NCI-H460 (cell line): ENCODE data around the gene FHL5. TPM values are rescaled to one million over a fixed set of nuclear protein-coding genes. Genes with fewer than 3 reads are reported as not detected.
"Not testable (repeated sequence)": the region's sequence is repeated elsewhere in the genome, so short reads cannot be mapped to it uniquely, and the experiment has no call there.

Experiments
- DNase-seq: peaks from one replicate; pipeline ENCODE4 v3.0.0-alpha.2; 2016; ENCODE audit warnings: low read depth; ENCODE audit errors: extremely low read depth
- total RNA-seq: library from RNA; depleted of rRNA; stranded (reverse); fragments of >200 nt; shearing (Covaris generic); gene quantifications from 2 replicates; pipeline ENCODE4 v1.2.3, GENCODE V29; 2014

FHL5 gene
- total RNA-seq, 1 experiment from 2014 or later = not detected

DNA sequence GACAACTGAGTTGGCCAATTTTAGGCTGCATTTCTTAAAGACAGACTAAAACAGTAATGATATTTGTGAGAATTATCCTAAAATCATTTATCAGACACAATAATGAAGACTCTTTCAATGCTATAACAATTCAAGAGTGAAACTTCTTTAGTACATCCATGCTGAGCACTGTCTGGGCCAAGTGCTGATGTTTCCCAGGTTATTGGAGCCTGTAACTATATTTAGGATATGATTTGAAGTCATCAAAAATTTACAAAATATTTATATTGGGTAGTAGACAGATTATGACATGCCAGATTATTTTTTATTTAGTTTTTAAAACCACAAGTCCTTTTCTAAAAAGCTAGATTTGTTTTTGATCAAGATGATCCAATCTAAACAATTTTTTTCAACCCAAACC lies 45.1 kb downstream of the FHL5 start:
- DNase-seq = no peak

DNA sequence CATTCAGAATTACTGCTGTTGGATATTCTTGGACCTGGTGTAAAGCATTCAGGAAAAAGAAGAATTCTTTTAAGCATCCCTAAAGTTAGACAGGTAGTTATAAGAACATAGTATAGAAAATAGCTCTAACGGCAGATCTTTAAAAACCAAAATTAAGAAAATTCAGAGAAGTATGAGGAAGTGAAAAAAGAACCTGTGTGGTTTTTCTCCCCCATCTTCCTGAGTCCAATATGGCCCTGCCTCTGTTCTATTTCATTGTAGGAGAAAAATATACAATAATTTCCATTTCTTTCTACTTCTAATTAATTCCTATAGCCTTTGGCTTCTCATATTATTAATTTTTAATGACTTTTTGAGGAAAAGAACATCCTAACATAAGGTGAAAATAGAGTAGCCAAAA lies 47.1 kb downstream of the FHL5 start:
- no peak for DNase-seq

DNA sequence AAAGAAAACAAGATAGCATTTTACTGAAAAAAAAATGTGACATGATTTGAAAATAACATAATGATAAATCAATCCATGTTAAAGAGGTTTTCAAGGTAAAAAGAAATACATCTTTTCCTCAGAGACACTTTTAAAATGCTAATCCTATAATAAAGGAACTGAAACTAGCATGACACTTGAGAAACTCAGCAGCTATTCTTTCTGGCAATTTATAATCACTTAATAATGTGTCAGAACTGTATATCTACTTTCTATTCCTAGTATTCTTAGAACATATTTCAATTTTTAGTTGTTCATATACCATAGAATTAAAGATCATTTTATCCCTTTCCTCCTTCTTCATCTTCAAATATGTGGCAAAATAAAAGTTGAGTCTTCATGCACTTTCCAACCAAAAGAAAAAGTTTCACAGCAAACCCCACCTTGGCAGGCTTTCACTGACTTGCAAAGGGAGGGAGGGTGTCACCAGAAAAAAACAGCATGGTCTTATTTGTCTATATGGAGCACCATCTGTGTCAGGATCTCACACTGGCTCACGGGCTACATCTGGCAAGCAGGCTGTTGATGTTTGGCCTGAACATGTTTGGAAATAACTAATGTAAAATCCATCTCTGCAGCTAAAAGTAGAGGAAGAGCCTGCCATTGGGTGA lies 48.5 kb downstream of the FHL5 start:
- no peak for DNase-seq

DNA sequence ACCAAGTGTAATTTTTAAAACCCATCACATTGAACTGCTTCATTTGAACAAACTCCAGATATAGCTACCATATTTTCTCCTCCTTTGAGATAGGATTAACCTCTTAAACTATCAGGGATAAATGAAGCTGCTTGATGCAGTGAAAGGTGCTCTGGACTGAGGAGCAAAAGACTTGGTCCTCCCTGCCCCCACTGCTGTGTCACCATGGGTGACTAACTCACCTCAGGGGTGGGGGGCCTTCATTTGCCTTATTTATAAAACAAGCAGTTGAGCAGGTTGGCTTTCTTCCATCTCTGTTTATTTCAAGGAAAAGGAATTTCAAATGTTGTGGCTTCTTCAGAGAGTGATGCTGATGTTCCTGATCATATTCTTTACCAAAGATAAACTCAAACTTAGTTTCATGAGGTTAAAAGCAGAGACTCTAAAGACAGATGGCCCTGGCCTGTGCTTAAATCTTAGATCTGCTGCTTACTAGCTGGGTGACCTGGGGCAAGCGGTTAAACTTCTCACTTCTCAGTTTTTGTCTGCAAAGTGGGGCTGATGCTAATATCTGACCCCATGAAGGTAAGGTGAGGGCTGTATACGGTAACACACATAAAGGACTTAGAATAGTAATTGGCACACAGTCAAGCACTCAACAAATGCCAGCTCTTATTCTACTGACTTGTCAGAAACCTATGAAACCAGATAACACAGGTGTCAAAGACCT lies 50.5 kb downstream of the FHL5 start:
- no peak for DNase-seq

DNA sequence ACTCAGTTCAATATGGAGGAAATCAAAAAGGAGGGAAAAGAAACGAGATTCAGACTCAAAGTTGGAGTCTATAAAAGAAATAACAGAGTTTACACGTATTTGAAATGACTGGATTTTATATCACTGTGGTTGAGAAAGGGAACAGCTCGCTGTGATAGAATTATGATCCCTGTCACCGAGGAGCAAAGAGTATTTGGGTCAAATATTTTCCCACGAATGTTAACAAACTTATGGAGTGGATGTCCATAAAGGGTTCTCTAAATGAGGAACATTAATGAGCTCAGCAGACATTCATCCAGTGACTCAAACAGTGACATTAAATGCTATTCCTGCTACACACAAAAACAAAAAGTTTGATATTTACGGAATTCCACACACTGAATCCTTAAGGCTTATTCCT lies 57.9 kb downstream of the FHL5 start:
- DNase-seq = no peak

DNA sequence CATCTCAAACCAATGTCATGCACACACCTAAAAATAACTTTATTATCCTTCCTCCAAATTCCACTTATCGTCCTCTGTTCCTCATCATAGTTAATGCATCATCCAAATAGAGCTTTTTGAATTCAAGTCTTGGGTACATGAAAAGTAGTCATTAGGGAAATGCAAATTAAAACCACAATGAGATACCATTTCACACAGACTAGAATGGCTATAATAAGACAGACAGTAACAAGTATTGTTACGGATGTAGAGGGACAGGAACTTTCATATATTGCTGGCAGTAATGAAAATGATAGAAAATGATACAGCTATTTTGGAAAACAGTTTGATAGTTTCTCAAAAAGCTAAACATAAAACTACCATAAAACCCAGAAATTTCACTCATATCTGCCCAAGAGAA lies 59.1 kb downstream of the FHL5 start:
- no peak for DNase-seq

DNA sequence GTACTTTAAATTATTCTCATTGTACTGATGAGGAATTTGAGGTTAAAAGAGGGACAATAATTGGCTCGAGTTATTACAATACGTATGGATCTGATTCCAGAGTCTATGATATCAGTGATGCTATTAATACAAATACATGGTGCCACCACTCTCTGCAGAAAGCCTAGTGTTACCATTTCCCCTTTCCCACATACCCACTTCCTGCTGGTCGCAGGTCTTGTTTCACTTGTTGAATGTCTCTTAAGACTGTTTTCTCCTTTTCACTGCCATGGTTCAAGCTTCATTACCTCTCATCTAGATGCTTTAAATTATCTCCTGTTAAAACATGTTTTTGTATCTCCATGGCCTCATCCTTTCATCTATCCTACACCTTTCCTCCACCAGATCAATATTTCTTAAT lies 62.0 kb downstream of the FHL5 start:
- no peak for DNase-seq

DNA sequence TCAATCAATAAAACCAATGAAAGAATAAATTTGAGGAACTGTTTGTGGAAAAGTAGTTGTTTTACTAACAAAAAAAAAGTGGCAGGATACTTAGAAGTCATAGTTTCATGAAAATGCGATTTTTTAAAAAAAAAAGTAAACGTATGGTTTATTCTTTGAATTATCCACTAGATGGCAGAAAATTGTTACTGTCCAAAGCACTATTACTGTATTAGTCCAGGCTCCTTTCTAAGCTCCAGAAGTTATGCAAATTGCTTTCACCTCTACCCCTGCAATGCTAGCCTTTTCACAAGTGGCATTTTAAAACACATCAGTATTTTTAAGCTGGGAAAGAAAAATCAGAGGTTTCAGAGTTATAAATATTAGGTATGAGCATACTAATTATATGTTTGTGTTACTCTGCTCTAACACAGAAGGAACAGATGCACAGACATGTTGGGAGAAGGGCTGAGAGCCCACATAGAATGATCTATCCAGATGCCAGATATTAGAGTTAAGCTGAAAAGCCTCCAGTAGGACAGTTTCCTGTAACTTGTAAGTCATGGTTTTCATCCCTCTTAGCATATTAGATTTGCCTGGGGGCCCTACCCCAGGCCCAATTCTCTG lies 63.9 kb downstream of the FHL5 start:
- DNase-seq = peak; percentile 19

DNA sequence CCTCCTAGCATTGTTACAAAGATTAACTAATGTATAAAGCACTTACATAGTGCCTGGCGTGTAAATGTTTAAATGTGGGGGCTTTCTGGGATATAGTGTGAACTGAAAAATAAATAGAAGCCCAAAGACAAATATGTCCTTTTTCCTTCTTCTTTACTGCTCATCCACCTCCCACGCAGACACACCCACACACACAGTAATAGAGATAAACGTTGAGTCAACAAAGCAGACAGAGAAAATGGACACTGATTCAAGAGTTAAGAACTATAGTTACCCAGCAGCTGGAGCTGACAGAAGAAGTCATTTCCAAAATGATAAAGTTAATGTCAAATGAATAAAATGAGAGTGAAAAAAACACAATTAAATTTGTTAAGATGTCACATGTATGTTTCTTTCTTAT lies 68.3 kb downstream of the FHL5 start:
- no peak for DNase-seq

DNA sequence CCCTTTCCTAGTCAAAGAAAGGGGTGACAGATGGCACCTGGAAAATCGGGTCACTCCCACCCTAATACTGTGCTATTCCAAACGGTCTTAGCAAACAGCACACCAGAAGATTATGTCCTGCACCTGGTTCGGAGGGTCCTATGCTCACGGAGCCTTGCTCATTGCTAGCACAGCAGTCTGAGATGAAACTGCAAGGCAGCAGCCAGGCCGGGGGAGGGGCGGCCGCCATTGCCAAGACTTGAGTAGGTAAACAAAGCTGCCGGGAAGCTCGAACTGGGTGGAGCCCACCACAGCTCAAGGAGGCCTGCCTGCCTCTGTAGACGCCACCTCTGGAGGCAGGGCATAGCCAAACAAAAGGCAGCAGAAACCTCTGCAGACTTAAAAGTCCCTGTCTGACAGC lies 75.1 kb downstream of the FHL5 start:
- not testable (repeated sequence) for DNase-seq

DNA sequence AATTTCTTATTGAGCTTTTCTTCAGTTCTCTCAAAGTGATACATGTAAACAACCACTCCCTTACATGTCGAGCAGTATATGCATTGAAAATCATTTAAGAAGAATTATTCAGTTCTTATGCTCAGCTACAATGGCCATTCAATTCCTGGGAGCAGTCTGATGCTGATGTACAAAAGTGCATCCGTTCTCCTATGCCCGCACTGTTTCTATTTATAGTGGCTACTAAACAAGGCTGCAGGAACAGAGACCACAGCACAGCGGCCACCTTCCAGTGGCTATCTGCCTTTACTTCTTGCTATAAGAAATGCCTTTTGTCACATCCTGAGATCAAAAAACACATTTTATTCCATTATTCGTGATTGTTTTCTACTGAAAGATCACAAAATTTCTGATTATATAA lies 82.2 kb downstream of the FHL5 start:
- no peak for DNase-seq

DNA sequence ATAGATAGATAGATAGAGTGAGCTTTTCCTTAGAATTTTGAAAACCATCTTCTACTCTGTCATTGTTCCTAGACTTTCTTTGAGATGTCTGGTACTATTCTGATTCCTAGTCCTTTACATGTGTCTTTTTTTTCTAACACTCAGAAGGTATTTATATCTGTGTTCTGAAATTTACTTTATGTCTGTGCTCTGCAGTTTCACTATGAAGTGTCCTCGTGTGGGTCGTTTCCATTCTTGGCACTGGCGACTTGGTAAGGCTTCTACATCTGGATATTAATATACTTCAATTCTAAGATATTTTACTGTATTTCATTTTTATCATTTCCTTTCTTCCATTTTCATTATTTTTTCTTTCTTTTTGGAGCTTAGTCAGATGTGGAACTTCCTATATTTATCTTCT lies 87.0 kb downstream of the FHL5 start:
- no peak for DNase-seq

DNA sequence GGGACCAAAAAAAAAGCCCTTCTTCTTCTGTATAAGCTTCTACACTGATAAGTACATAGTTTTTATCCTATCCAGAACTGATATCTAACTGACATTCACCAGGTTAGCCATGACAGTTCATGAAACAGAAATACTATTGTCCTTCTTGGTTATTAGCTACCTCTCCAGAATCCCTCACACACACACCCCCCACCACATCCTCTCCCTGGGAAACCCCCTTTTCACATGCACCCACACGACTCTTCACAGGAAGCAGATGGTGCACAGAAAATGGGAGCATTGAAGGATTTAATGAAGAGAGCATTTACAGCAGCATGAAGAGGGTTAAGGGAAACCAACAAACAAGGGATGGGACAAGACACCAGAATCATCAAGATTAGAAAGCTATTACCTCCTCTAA lies 88.9 kb downstream of the FHL5 start:
- no peak for DNase-seq

DNA sequence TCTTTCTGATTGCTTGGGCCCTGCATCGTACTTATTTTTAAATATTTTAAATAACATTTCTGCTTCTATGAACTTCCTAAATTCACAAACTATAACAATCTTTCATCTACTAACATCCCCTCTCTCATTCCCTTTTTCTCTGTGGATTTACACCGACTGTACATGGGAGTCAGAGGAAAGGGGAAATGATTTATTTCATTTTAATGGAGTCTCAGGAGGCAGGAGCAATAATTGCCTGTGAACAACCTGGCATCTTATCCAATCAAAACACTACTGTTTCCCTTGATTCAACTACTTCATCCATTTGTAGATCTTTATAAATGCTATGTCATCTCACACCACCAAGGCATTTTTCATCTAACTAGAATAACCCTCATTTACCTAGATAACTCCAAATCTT lies 89.6 kb downstream of the FHL5 start:
- no peak for DNase-seq

DNA sequence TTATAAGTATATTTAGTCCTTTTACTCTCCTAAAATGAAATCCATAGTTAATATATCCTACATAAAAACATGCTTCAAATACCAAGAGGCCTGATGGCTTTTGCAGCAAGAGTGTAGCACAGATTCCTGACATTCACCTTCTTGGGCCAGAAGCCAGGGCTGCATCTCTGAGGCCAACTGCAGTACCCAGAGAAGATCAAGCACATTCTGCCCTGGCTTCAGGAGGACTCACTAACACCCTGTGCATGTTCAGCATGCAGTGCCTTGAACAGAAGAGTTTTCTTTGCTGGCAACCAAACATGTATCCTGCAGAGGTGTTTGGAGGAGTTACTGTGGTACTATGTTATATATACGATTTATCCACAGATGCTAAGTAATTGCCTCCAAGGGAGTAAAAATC lies 90.3 kb downstream of the FHL5 start:
- DNase-seq = no peak

DNA sequence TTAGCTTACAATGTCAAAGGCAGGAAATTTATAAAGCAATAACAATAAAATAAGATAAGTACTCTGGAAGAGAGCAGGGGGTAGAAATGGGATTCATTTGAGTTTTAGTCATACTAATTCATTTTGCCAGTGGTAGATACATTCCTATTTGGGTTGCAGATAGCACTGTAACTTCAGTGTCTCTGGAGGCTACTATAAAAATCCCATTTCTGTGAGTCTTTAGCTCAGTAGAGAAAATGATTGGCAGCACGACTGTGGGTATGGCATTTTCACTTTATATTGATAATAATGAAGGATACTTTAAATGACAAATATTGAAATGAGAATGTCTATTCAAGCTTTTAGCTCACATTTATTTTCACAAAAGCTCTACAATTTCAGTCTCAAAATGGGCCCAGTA lies 93.6 kb downstream of the FHL5 start:
- DNase-seq = no peak

DNA sequence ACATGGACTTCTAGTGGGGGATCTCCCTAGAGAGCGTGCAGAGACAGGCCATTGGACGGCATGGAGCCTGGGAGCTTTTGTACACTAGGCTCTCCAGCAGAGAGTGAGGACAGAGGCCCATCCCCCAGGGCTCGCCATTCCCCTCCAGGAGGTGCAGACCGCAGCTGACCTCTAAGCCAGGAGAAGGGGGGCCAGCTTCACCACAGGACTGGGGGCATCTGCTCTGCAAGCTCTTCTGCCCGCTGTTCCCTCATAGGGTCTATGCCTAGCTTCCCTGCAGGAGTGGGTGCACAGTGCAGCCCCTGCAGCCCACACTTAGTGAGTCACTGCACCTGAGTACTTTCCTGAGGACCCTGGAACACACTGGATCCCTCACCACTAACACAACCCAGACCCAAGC lies 94.4 kb downstream of the FHL5 start:
- DNase-seq = no peak

DNA sequence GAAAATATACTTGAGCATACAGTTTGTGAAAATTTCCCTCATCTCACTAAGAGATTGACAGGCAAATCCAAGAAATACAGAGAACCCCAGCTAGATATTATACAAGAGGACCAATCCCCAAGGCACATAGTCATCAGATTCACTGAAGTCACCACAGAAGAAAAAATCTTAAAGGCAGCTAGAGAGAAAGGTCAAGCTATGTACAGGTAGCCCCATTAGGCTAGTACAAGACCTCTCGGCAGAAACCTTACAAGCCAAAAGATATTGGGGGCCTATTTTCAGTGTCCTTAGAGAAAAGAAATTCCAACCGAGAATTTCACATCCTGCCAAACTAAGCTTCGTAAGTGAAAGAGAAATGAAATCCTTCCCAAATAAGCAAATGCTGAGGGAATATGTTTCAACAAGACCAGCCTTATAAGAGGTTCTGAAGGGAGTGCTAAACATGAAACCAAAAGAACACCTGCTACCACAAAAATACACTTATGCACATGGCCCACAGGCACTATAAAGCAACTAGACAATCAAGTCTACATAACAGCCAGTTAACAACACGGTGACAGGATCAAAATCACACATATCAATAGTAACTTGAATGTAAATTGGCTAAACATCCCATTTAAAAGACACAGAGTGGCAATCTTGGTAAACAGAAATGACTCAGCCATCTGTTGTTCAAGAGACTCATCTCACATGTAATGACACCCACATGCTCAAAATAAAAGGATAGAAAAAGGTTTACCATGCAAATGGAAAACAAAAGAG lies 96.3 kb downstream of the FHL5 start:
- no peak for DNase-seq
